ENCODE results near the gene TMEM115.

DNA sequence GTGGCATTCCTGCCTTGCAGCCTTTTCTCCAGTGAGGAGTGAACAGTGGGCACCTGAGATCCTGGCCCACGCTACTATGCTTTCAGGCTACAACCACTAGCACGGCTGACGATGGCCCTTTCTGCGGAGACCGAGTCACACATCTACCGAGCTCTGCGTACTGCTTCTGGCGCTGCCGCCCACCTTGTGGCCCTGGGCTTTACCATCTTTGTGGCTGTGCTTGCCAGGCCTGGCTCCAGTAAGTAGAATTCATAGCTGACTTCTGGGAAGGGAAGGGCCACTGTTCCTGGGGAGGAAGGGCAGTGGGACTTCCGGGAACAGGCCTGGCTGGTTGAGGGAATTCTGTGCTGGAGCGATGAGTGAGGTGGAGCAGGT lies 8.0 kb downstream of the TMEM115 start:
- TF ChIP-seq, protein P1, sequence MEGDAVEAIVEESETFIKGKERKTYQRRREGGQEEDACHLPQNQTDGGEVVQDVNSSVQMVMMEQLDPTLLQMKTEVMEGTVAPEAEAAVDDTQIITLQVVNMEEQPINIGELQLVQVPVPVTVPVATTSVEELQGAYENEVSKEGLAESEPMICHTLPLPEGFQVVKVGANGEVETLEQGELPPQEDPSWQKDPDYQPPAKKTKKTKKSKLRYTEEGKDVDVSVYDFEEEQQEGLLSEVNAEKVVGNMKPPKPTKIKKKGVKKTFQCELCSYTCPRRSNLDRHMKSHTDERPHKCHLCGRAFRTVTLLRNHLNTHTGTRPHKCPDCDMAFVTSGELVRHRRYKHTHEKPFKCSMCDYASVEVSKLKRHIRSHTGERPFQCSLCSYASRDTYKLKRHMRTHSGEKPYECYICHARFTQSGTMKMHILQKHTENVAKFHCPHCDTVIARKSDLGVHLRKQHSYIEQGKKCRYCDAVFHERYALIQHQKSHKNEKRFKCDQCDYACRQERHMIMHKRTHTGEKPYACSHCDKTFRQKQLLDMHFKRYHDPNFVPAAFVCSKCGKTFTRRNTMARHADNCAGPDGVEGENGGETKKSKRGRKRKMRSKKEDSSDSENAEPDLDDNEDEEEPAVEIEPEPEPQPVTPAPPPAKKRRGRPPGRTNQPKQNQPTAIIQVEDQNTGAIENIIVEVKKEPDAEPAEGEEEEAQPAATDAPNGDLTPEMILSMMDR (IDR thresholded peaks at IDR 0.05), result no peak
- TF ChIP-seq POLR2A (IDR thresholded peaks at IDR 0.05), result no peak

Measured in heart left ventricle (tissue), 13 donors.